Inferior parietal cortex (tissue), 1 donor: ENCODE measurements around the gene MAP1S.

Experiments
- DNase-seq: peaks from one replicate; pipeline ENCODE4 v3.0.0-alpha.2; 2016; ENCODE audit errors: extremely low spot score

Gene MAP1S

GRCh38 chr19:17718947-17719711 is at the start of gene MAP1S:
TSS of gene MAP1S (plus strand) at chr19:17719480. CDS start at chr19:17719503, 23 bp downstream.
- DNase-seq = peak; percentile 51

- DNase-seq = no peak
These were observed 47.4 kb upstream of the MAP1S start for GRCh38 chr19:17671906-17672305.

GRCh38 chr19:17673937-17674799 is 45.1 kb upstream of the MAP1S start:
- no peak for DNase-seq

GRCh38 chr19:17676295-17676694 is 43.0 kb upstream of the MAP1S start:
- no peak for DNase-seq

GRCh38 chr19:17677002-17677401 is 42.3 kb upstream of the MAP1S start:
- DNase-seq = no peak

- DNase-seq = no peak
These were observed 40.4 kb upstream of the MAP1S start for GRCh38 chr19:17678836-17679235.

GRCh38 chr19:17679526-17680229 is 39.6 kb upstream of the MAP1S start:
- no peak for DNase-seq

GRCh38 chr19:17680230-17680722 is 39.0 kb upstream of the MAP1S start:
- no peak for DNase-seq

GRCh38 chr19:17681505-17682125 is 37.7 kb upstream of the MAP1S start:
- DNase-seq = no peak

- no peak for DNase-seq
These were observed 37.0 kb upstream of the MAP1S start for GRCh38 chr19:17682273-17682672.

GRCh38 chr19:17683078-17683477 is 36.2 kb upstream of the MAP1S start:
- no peak for DNase-seq

- DNase-seq = no peak
These were observed 35.0 kb upstream of the MAP1S start for GRCh38 chr19:17684256-17684655.

- DNase-seq = no peak
These were observed 33.7 kb upstream of the MAP1S start for GRCh38 chr19:17685451-17686022.

- no peak for DNase-seq
These were observed 33.2 kb upstream of the MAP1S start for GRCh38 chr19:17686023-17686521.

- DNase-seq = no peak
These were observed 32.7 kb upstream of the MAP1S start for GRCh38 chr19:17686592-17687024.

GRCh38 chr19:17687141-17687856 is 32.0 kb upstream of the MAP1S start:
- no peak for DNase-seq

GRCh38 chr19:17687857-17688784 is 31.2 kb upstream of the MAP1S start, which contains the start of gene UNC13A:
TSS of gene UNC13A (minus strand) at chr19:17688354. CDS start at chr19:17688199, 155 bp downstream.
- no peak for DNase-seq

GRCh38 chr19:17688853-17689595 is 30.3 kb upstream of the MAP1S start:
- DNase-seq = no peak
